Left renal cortex interstitium (tissue), 4 donors: ENCODE data around the gene SPECC1. TPM values are rescaled to one million over a fixed set of nuclear protein-coding genes. Genes with fewer than 3 reads are reported as not detected.
A peak's percentile ranks its signal among the peaks of the same experiment; 100 is the strongest.
"Not testable (repeated sequence)": the region's sequence is repeated elsewhere in the genome, so short reads cannot be mapped to it uniquely, and the experiment has no call there.

Experiments used
- DNase-seq, 4 donors: peaks; one replicate each; pipeline ENCODE4 v3.0.0-alpha.2; 2013; ENCODE audit warnings: low read depth in 4 of 4, low spot score in 2 of 4, missing footprints in 1 of 4
- polyA plus RNA-seq, 4 donors: library from polyadenylated mRNA; unstranded; fragments of 120-200 nt; gene quantifications; one replicate each; pipeline ENCODE4 v1.2.1, GENCODE V29; 2013; ENCODE audit not compliant: insufficient read length in 4 of 4

SPECC1 gene
- polyA plus RNA-seq, 4 donors, result 10.5 to 20.0 (median 14.4) TPM

GRCh38 chr17:20224379-20224778 is 215.2 kb downstream of the SPECC1 start:
- DNase-seq, result no peak

- no peak for DNase-seq
Measured at GRCh38 chr17:20225162-20226115, 216.3 kb downstream of the SPECC1 start.

GRCh38 chr17:20226814-20227482 is 217.8 kb downstream of the SPECC1 start:
- DNase-seq, result peak; percentile 34 to 71 (median 45)

GRCh38 chr17:20227720-20228370 is 218.7 kb downstream of the SPECC1 start:
- DNase-seq, result not testable (repeated sequence)

- no peak for DNase-seq
Measured at GRCh38 chr17:20228410-20228809, 219.3 kb downstream of the SPECC1 start.

- DNase-seq, result no peak
Measured at GRCh38 chr17:20228860-20229259, 219.7 kb downstream of the SPECC1 start.

- no peak for DNase-seq
Measured at GRCh38 chr17:20230924-20231323, 221.8 kb downstream of the SPECC1 start.

GRCh38 chr17:20232611-20233010 is 223.5 kb downstream of the SPECC1 start:
- no peak for DNase-seq

GRCh38 chr17:20234276-20234675 is 225.1 kb downstream of the SPECC1 start:
- DNase-seq, result no peak

- no peak for DNase-seq
Measured at GRCh38 chr17:20235747-20236146, 226.6 kb downstream of the SPECC1 start.

GRCh38 chr17:20236578-20237227 is 227.5 kb downstream of the SPECC1 start:
- DNase-seq, result no peak

- DNase-seq, result not testable (repeated sequence)
Measured at GRCh38 chr17:20239776-20240175, 230.6 kb downstream of the SPECC1 start.

GRCh38 chr17:20241855-20242254 is 232.7 kb downstream of the SPECC1 start:
- DNase-seq, result no peak

- DNase-seq, result no peak
Measured at GRCh38 chr17:20242271-20242670, 233.1 kb downstream of the SPECC1 start.

GRCh38 chr17:20243524-20243923 is 234.4 kb downstream of the SPECC1 start:
- DNase-seq, result no peak

- no peak for DNase-seq
Measured at GRCh38 chr17:20244671-20245070, 235.5 kb downstream of the SPECC1 start.

- DNase-seq, result no peak
Measured at GRCh38 chr17:20246692-20247091, 237.5 kb downstream of the SPECC1 start.

GRCh38 chr17:20253323-20253722 is 244.2 kb downstream of the SPECC1 start:
- no peak for DNase-seq

- DNase-seq, result no peak
Measured at GRCh38 chr17:20254541-20254940, 245.4 kb downstream of the SPECC1 start.

GRCh38 chr17:20256144-20256543 is 247.0 kb downstream of the SPECC1 start:
- DNase-seq, result no peak

- no peak for DNase-seq
Measured at GRCh38 chr17:20257008-20257407, 247.8 kb downstream of the SPECC1 start.
